ENCODE results near the gene TMEM208.

Gene TMEM208

GRCh38 chr16:67237396-67238277 lies 10.7 kb downstream of the TMEM208 start:
- DNase-seq, result no peak

DNA sequence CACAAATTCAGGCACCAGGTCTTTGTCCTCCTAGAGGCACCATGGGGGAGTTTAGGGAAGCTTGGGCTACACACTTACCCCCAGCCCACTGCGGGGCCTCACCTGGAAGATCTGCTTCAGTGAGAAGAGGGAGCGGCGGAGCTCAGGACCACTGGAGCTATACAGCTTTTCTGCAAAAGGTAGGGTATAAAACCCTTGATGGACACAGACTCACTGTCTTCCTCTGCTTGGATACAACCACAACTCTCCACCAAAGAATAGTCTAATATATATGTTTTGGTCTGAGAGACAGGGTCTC lies 11.3 kb downstream of the TMEM208 start:
- DNase-seq, result no peak

- DNase-seq, result no peak
Measured at GRCh38 chr16:67238806-67239470, 12.0 kb downstream of the TMEM208 start.

- no peak for DNase-seq
Measured at GRCh38 chr16:67240506-67240905, 13.6 kb downstream of the TMEM208 start.

- DNase-seq, result no peak
Measured at GRCh38 chr16:67241008-67241900, 14.3 kb downstream of the TMEM208 start.

- DNase-seq, result no peak
Measured at GRCh38 chr16:67242138-67242730, 15.3 kb downstream of the TMEM208 start.

GRCh38 chr16:67243481-67243880 lies 16.6 kb downstream of the TMEM208 start:
- no peak for DNase-seq

- peak; percentile 70 for DNase-seq
Measured at GRCh38 chr16:67244387-67245185, 17.7 kb downstream of the TMEM208 start.

- no peak for DNase-seq
Measured at GRCh38 chr16:67245186-67245585, 18.3 kb downstream of the TMEM208 start.

DNA sequence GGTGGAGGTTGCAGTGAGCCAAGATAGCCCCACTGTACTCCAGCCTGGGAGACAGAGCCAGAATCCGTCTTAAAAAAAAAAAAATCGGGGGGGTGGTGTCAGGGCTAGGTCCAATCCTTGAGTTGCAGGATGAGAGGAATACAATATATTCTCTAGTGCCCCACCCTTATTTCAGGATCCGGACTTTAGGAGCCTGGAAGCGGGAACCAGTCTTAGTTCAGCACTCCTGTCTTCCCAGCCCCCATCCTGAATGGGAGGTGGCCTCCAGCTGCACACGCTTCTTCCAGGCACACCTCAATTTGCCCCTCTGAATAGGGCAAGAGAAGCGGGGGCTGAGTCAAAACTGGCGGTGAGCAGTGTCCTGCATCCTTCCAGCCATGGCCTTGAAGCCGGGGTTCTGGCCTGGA lies 18.7 kb downstream of the TMEM208 start:
- no peak for DNase-seq

- peak; percentile 42 for DNase-seq
Measured at GRCh38 chr16:67246081-67246755, 19.3 kb downstream of the TMEM208 start.

GRCh38 chr16:67246756-67247191 lies 19.8 kb downstream of the TMEM208 start:
- DNase-seq, result no peak

DNA sequence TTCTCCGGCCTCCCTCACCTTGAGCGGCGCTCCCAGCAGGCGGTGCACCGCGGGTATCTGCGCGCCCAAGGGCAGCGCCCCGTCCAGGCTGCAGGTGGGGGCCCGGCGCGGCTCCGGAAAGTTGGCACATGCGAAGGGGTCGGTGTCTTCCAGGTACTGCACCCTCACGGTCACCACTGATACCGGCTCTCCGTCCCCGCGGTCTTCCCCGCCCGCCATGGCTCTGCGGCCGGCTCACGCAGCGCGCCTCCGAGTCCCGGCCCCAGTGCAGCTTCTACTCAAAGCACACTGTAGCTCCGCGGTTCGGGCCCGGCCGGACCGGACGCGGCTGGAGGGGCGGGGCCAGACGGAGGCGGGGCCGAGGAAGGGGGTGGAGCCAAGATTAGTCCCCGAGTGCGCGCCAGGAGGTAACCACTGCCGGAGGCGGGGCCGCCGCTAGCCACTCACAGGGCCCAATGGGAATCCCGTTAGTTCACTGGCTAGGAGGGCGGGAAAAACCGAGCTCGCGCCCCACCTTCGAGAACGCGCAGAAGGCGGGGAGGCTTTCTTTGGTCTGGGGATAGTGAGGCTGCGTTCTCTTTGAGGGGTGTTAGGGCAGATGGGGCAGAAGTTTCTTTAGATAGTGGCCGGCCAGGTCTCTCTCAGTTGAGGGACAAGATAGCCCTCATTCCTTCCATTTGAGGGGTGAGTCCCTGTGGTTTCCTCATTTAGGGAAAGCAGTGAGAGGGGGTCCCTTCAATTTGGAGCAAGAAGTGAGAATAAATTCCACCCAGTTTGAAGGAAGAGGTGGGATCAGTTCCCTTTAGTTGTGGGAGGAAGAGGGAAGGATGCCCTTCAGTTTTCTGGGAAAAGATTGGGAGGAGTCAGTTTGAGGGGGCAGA lies 20.5 kb downstream of the TMEM208 start, which contains the start of gene FHOD1:
TSS of gene FHOD1 (minus strand) at position 290 of the 881 bp plus-strand sequence. CDS start at position 219, 71 bp downstream.
- DNase-seq, result peak; percentile 81

DNA sequence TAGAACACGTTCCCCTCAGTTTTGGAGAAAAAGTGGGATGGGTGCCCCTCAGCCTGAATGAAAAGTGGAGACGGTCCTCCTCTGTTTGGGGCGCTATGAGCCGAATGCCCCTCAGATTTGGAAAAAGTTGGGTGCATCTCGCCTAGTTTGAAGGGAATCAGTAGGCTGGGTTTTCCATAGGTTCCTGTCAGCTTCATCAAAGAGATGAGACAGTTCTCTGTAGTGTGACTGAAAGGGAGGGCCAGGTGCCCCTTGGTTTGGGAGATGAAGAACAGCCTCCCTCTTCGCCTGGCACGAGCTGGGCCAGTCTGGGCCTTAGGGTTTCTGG lies 21.1 kb downstream of the TMEM208 start:
- no peak for DNase-seq

GRCh38 chr16:67248401-67249177 lies 21.7 kb downstream of the TMEM208 start, which contains the start of gene SLC9A5:
Gene SLC9A5 (plus strand): TSS chr16:67248979. CDS start chr16:67249015, 36 bp downstream.
- no peak for DNase-seq

DNA sequence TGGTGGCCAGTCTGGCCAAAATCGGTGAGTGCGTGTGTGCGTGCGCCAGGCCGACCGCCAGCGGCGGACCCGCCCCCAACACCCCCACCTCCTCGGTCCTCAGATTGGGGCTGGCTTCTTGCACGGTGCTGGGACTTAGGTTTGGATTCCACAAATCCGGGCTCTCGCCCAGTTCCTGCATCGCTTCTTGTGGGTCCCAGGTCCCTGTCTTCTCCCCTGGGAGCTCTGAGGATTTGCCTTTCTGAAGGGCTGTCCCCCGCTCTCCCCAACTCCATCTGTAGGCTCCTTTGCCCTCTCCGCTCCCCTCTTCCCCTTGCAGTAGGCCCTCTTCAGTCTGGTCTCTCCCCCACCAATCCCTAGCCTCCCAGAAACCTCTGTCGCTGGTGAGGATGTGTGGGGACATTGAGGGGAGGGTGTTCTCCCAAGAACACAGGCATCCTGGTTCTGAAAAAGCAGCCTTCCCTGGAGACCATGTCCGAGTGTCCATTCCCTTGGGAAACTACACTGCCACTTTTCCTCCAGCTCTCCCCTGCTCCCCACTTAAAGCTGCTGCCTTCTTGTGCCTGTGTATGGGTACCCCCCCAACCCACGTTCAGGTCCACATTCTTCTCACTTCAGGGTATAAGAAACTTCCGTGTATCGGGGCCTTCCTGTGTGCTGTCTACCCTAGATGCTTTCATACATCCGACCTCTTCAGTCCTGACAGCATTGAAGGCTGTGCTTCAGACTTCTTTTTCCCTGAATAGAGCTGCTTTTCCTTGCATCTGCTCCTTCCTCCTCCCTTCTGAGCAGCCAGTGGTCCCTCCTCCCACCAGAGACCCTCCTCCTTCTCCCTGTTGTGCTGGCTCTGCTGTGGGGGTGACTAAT lies 22.5 kb downstream of the TMEM208 start:
- DNase-seq, result no peak

DNA sequence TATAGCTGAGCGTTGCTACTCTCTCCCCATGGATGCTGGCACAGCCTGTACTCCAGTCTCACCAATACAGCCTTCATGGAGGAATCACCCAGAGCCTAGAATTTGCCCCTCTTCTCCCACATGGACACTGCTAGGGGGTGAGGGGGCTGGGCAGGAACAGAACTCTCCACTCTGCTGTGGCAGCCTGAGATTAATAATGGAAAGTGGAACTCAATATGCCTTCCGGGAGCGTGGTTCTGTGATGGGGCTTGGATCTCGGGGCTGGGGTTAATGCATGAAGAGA lies 23.1 kb downstream of the TMEM208 start:
- DNase-seq, result no peak

DNA sequence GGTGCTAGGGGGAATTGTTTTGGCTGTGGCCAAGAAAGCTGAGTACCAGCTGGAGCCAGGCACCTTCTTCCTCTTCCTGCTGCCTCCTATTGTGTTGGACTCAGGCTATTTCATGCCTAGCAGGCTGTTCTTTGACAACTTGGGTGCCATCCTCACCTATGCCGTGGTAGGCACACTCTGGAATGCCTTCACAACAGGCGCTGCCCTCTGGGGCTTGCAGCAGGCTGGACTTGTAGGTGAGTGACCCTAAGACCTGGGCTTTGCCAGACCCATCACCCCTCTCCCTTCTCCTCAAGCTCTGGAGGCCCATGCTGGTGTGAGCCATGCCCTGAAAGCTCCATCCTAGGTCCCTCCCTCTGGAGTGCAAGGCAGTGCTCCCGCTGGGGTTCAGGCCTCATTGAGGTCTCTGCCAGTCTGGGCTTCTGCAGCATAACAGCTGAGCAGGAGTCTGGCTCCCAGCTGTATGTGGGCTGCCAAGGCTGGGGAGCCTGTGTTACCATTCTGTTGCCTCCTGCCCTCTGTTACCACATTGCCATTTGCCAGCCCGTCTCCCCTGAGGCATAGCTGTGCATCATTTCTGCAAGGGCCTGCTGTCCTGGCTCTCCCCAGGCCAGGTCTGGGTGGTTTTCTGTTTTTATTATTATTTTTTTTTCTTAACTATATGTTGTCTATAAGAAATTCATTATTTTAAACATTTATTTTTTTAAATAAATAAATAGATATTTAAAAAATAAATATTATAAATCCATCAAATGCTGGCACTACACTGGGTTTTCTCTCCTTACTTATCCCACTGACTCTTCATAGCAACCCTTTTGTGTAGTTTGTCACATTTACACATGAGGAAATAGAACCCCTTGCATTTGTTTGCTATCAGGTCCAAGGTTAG lies 25.9 kb downstream of the TMEM208 start:
- DNase-seq, result no peak
